ENCODE data around the gene MYCBPAP. TPM values are rescaled to one million over a fixed set of nuclear protein-coding genes. Genes with fewer than 3 reads are reported as not detected.

MYCBPAP gene
- total and polyA plus RNA-seq, 2 donors (not counting 3 experiments of a cell fraction or from before 2014, with no cell fraction given), result 0.40 to 0.66 TPM

DNA sequence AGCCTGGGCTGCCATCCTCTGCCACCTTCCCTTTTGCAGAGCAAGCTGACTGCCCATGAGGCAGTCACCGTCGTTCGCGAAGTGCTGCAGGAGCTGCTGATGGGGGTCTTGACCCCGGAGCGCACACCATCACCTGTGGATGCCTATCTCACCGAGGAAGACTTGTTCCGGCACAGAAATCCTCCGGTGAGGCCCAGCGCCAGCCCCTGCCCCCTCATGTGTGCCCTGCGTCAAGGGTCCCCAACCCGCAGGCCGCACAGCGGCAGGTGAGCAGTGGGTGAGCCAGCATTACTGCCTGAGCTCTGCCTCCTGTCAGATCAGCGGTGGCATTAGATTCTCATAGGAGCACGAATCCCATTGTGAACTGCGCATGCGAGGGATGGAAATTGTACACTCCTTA is 16.6 kb downstream of the MYCBPAP start:
- Histone ChIP-seq H4K20me1 (replicated peaks; ENCODE audit: control insufficient read depth, extremely low read depth, insufficient read depth, low read length) (no peaks in the 10 kb centered on the region), H3K4me1 (ENCODE audit: control insufficient read depth, extremely low read depth, insufficient read depth, low read length) (no peaks in the 10 kb centered on the region), H2AFZ (ENCODE audit: low read depth, low read length) (no peak overlapping the region), H3K36me3 (ENCODE audit: control insufficient read depth in 2 of 2, extremely low read depth in 1 of 2, insufficient read depth in 2 of 2, low read length in 2 of 2) (no peaks in the 10 kb centered on the region), H3K4me3 (replicated peaks in 1 of 3; ENCODE audit: insufficient read depth in 1 of 3, low read depth in 1 of 3, low read length in 3 of 3) (no peak overlapping the region), H3K27ac (ENCODE audit: insufficient read depth, low read depth, low read length) (no peak overlapping the region), H3K9me1 (replicated peaks; ENCODE audit: control insufficient read depth, extremely low read depth, insufficient read depth, low read length) (no peaks in the 10 kb centered on the region), H3K4me2 (ENCODE audit: insufficient read depth, low read length) (no peak overlapping the region), H3K79me2 (ENCODE audit: control insufficient read depth, insufficient read depth, low read length) (no peaks in the 10 kb centered on the region), H3K9ac (replicated peaks; ENCODE audit: extremely low read depth, insufficient read depth, low read length) (no peak overlapping the region), H3K9me3 (replicated peaks; ENCODE audit: control insufficient read depth, insufficient read depth, low read length) (no peaks in the 10 kb centered on the region), H3K27me3 (ENCODE audit: control insufficient read depth in 2 of 2, insufficient read depth in 2 of 2, low read length in 2 of 2) (peaks cover 0 to 5% of the 10 kb centered on the region in 2 experiments)
- CTCF ChIA-PET, result interaction anchor here (0.6 to 2.2 kb wide), 2 partner anchors 11 to 53 kb away, joined by 3 to 5 read pairs; no protein-coding TSS in a partner anchor
- POLR2A ChIA-PET, result no interaction called here
- no peak for FAIRE-seq
- BruUV-seq (replicated peaks), result no TSS peak
- DNase-seq (ENCODE audit: low read depth, low spot score), result no peak
- dilution Hi-C loops (cut with MboI; ENCODE audit: extremely low pct_ligation_motif_present, low sequenced_read_pairs), result no loop called here
- intact Hi-C loops (cut with micrococcal nuclease), result no loop called here
- TF ChIP-seq GATA2 (IDR thresholded peaks at IDR 0.05; ENCODE audit: insufficient read depth, insufficient read length, low read depth, low read length) (no peak), MYC (IDR thresholded peaks at IDR 0.05; ENCODE audit: low read depth, low read length) (no peak), POLR2AphosphoS5 (IDR thresholded peaks at IDR 0.05; ENCODE audit: insufficient read depth, low read depth, low read length) (no peak), EZH2 (IDR thresholded peaks at IDR 0.05; ENCODE audit: borderline replicate concordance, low read depth, low read length, severe bottlenecking) (no peak), FOS (IDR thresholded peaks at IDR 0.05; ENCODE audit: borderline replicate concordance, insufficient read depth, low read length) (no peak), JUN (IDR thresholded peaks at IDR 0.05; ENCODE audit: borderline replicate concordance, insufficient read depth, insufficient read length, low read depth) (no peak), POLR2A (IDR thresholded peaks at IDR 0.05; ENCODE audit: low read depth, low read length) (no peak)
- TF ChIP-seq, protein P1, sequence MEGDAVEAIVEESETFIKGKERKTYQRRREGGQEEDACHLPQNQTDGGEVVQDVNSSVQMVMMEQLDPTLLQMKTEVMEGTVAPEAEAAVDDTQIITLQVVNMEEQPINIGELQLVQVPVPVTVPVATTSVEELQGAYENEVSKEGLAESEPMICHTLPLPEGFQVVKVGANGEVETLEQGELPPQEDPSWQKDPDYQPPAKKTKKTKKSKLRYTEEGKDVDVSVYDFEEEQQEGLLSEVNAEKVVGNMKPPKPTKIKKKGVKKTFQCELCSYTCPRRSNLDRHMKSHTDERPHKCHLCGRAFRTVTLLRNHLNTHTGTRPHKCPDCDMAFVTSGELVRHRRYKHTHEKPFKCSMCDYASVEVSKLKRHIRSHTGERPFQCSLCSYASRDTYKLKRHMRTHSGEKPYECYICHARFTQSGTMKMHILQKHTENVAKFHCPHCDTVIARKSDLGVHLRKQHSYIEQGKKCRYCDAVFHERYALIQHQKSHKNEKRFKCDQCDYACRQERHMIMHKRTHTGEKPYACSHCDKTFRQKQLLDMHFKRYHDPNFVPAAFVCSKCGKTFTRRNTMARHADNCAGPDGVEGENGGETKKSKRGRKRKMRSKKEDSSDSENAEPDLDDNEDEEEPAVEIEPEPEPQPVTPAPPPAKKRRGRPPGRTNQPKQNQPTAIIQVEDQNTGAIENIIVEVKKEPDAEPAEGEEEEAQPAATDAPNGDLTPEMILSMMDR (IDR thresholded peaks at IDR 0.05; ENCODE audit: extremely low read depth in 1 of 2, insufficient read depth in 1 of 2, low read depth in 1 of 2, low read length in 2 of 2), result no peak
- TF ChIP-seq, protein P2, sequence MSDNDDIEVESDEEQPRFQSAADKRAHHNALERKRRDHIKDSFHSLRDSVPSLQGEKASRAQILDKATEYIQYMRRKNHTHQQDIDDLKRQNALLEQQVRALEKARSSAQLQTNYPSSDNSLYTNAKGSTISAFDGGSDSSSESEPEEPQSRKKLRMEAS (IDR thresholded peaks at IDR 0.05; ENCODE audit: insufficient read depth, insufficient read length), result no peak

Measured in endothelial cell of umbilical vein (primary cell).